ENCODE results near the gene GPHN.

Gene GPHN

GRCh38 chr14:67077921-67078320, 570.0 kb downstream of the GPHN start:
- TF ChIP-seq MAX (IDR thresholded peaks at IDR 0.05) (no peak), TAF1 (IDR thresholded peaks at IDR 0.05; ENCODE audit: low read depth) (no peak), ZBTB7A (IDR thresholded peaks at IDR 0.05; ENCODE audit: low read depth) (no peak), CREB1 (IDR thresholded peaks at IDR 0.05; ENCODE audit: low read depth) (no peak), EP300 (IDR thresholded peaks at IDR 0.05; ENCODE audit: borderline replicate concordance) (no peak), TEAD4 (IDR thresholded peaks at IDR 0.05) (no peak), YY1 (IDR thresholded peaks at IDR 0.05; ENCODE audit: low read depth) (no peak)

- TF ChIP-seq RAD21 (IDR thresholded peaks at IDR 0.05; ENCODE audit: low read depth) (no peak), USF1 (IDR thresholded peaks at IDR 0.05) (no peak), NFIC (IDR thresholded peaks at IDR 0.05) (no peak), EGR1 (IDR thresholded peaks at IDR 0.05) (no peak), CREB1 (IDR thresholded peaks at IDR 0.05; ENCODE audit: low read depth) (no peak), ZBTB7A (IDR thresholded peaks at IDR 0.05; ENCODE audit: low read depth) (no peak), REST (IDR thresholded peaks at IDR 0.05; ENCODE audit: low read depth) (no peak)
These were observed 571.9 kb downstream of the GPHN start for GRCh38 chr14:67079846-67080245.

GRCh38 chr14:67108230-67108629, 600.3 kb downstream of the GPHN start:
- TF ChIP-seq FOXM1 (IDR thresholded peaks at IDR 0.05; ENCODE audit: borderline replicate concordance, low read depth) (no peak), TEAD4 (IDR thresholded peaks at IDR 0.05) (no peak), REST (IDR thresholded peaks at IDR 0.05; ENCODE audit: low read depth) (no peak), EP300 (IDR thresholded peaks at IDR 0.05; ENCODE audit: borderline replicate concordance) (no peak), ZBTB7A (IDR thresholded peaks at IDR 0.05; ENCODE audit: low read depth) (no peak), EGR1 (IDR thresholded peaks at IDR 0.05) (no peak), TAF1 (IDR thresholded peaks at IDR 0.05; ENCODE audit: low read depth) (no peak), CREB1 (IDR thresholded peaks at IDR 0.05; ENCODE audit: low read depth) (no peak), MAX (IDR thresholded peaks at IDR 0.05) (no peak), YY1 (IDR thresholded peaks at IDR 0.05; ENCODE audit: low read depth) (no peak), NFIC (IDR thresholded peaks at IDR 0.05) (no peak), RAD21 (IDR thresholded peaks at IDR 0.05; ENCODE audit: low read depth) (no peak), TCF12 (IDR thresholded peaks at IDR 0.05; ENCODE audit: low read depth) (no peak), CEBPB (IDR thresholded peaks at IDR 0.05) (no peak), USF1 (IDR thresholded peaks at IDR 0.05) (no peak)

GRCh38 chr14:67111022-67111421, 603.1 kb downstream of the GPHN start:
- TF ChIP-seq USF1 (IDR thresholded peaks at IDR 0.05), result no peak
- no peak for TF ChIP-seq TAF1 (IDR thresholded peaks at IDR 0.05; ENCODE audit: low read depth)
- no peak for TF ChIP-seq CEBPB (IDR thresholded peaks at IDR 0.05)
- no peak for TF ChIP-seq EGR1 (IDR thresholded peaks at IDR 0.05)
- no peak for TF ChIP-seq NFIC (IDR thresholded peaks at IDR 0.05)
- TF ChIP-seq ZBTB7A (IDR thresholded peaks at IDR 0.05; ENCODE audit: low read depth), result no peak
- no peak for TF ChIP-seq FOXM1 (IDR thresholded peaks at IDR 0.05; ENCODE audit: borderline replicate concordance, low read depth)
- no peak for TF ChIP-seq REST (IDR thresholded peaks at IDR 0.05; ENCODE audit: low read depth)
- no peak for TF ChIP-seq TCF12 (IDR thresholded peaks at IDR 0.05; ENCODE audit: low read depth)
- TF ChIP-seq YY1 (IDR thresholded peaks at IDR 0.05; ENCODE audit: low read depth), result no peak
- TF ChIP-seq MAX (IDR thresholded peaks at IDR 0.05), result no peak

Data from Ishikawa (cell line).